K562 (cell line): ENCODE results near the gene ZSWIM8. TPM values are rescaled to one million over a fixed set of nuclear protein-coding genes. Genes with fewer than 3 reads are reported as not detected.

Source experiments
- ATAC-seq: fragments of 200-7000 bp; cut with Tn5 transposase; 3 replicates; pipeline ENCODE4 v1.9.1; 2020; ENCODE audit warnings: moderate library complexity
- BruUV-seq: library from RNA; stranded (reverse); fragments of 400-500 nt; replicated peaks from 2 replicates; lab custom pipeline; 2021; lab: Mats Ljungman, UMichigan
- CTCF ChIA-PET: fragments of 300-600 bp; formaldehyde crosslinking; extraction: SDS; loops from one replicate; lab custom pipeline; 2021; ENCODE audit warnings: low intra/inter-chr PET ratio; lab: Yijun Ruan, JAX
- POLR2A ChIA-PET: fragments of 300-600, 350-650 bp; sonication (Branson Sonifier 250); formaldehyde crosslinking; extraction: SDS; loops from one replicate; lab custom pipeline; 2021; ENCODE audit warnings: antibody characterized with exemption, inconsistent platforms; lab: Yijun Ruan, JAX
- DNase-seq, 4 experiments: peaks; one replicate each; pipeline versions ENCODE4 v3.0.0 to v3.0.0-alpha.2; 2011 to 2018; ENCODE audit warnings: low spot score in 3 of 4, mixed read lengths in 3 of 4; ENCODE audit errors: extremely low read depth in 1 of 4
- FAIRE-seq: peaks from 2 replicates; lab custom pipeline; 2011; peaks lifted over from hg19 to GRCh38; lab: Jason Lieb, UNC
- H2AFZ ChIP-seq: 2 replicates; pipeline ENCODE4 v1.6.0; 2011; ENCODE audit warnings: low read depth, low read length, control low read depth, inconsistent platforms
- H3K27ac ChIP-seq: fragments of 200-600 bp; 3 replicates; pipeline ENCODE4 v1.8.0; 2011; ENCODE audit warnings: low read depth, mild to moderate bottlenecking, control low read depth, inconsistent platforms, low read length, moderate library complexity, mixed read lengths; ENCODE audit errors: extremely low read depth
- H3K27me3 ChIP-seq, 2 experiments: fragments of 300-600 bp in 1 of 2; 2 replicates in 1 of 2; 3 replicates in 1 of 2; pipeline versions ENCODE4 v1.6.0 to v1.8.0; 2011; ENCODE audit warnings: inconsistent platforms in 2 of 2, low read length in 2 of 2, mild to moderate bottlenecking in 1 of 2, mixed read lengths in 1 of 2, moderate library complexity in 1 of 2; ENCODE audit not compliant: control insufficient read depth in 2 of 2, insufficient read depth in 2 of 2
- H3K36me3 ChIP-seq: fragments of 300-600 bp; 3 replicates; pipeline ENCODE4 v1.8.0; 2011; ENCODE audit warnings: mild to moderate bottlenecking, low read length, inconsistent platforms; ENCODE audit not compliant: control insufficient read depth, insufficient read depth
- H3K4me1 ChIP-seq, 2 experiments: fragments of 200-600 bp in 1 of 2; replicated peaks in 1 of 2; 2 replicates in 1 of 2; 3 replicates in 1 of 2; pipeline versions ENCODE4 v1.5.1 to v1.8.0; 2011; ENCODE audit warnings: inconsistent platforms in 2 of 2, low read length in 2 of 2, mild to moderate bottlenecking in 1 of 2, mixed read lengths in 1 of 2, moderate library complexity in 1 of 2; ENCODE audit not compliant: control insufficient read depth in 2 of 2, insufficient read depth in 2 of 2
- H3K4me2 ChIP-seq: 2 replicates; pipeline ENCODE4 v1.6.1; 2011; ENCODE audit warnings: low read length, control low read depth, inconsistent platforms, mixed read lengths; ENCODE audit not compliant: insufficient read depth
- H3K4me3 ChIP-seq: fragments of 200-600 bp; sonication (generic), shearing (Covaris generic); 2 replicates; pipeline ENCODE4 v1.5.1; 2016; ENCODE audit warnings: control low read depth, inconsistent platforms
- H3K79me2 ChIP-seq: fragments of 200-600 bp; 3 replicates; pipeline ENCODE4 v1.8.0; 2011; ENCODE audit warnings: low read length, inconsistent platforms; ENCODE audit not compliant: control insufficient read depth, insufficient read depth
- H3K9ac ChIP-seq, 2 experiments: 2 replicates each; pipeline versions ENCODE4 v1.6.0 to v1.6.1; 2011; ENCODE audit warnings: low read depth in 2 of 2, low read length in 2 of 2, control low read depth in 1 of 2, inconsistent platforms in 1 of 2, mild to moderate bottlenecking in 1 of 2, mixed read lengths in 1 of 2; ENCODE audit not compliant: insufficient read depth in 1 of 2
- H3K9me1 ChIP-seq: one replicate; pipeline ENCODE4 v1.6.0; 2011; ENCODE audit warnings: inconsistent platforms, mild to moderate bottlenecking, low read length, moderate library complexity; ENCODE audit not compliant: control insufficient read depth, insufficient read depth
- H3K9me3 ChIP-seq: replicated peaks from 2 replicates; pipeline ENCODE4 v1.5.1; 2011; ENCODE audit warnings: low read depth, low read length, inconsistent platforms; ENCODE audit not compliant: control insufficient read depth, insufficient read depth
- H4K20me1 ChIP-seq: replicated peaks from 2 replicates; pipeline ENCODE4 v1.6.1; 2011; ENCODE audit warnings: low read length, inconsistent platforms, mixed read lengths; ENCODE audit not compliant: control insufficient read depth, insufficient read depth
- BCOR ChIP-seq: fragments of 450-650 bp; IDR thresholded peaks from 2 replicates; pipeline ENCODE4 v1.6.1; 2016
- BRD9 ChIP-seq: fragments of 450-650 bp; IDR thresholded peaks from 2 replicates; pipeline ENCODE4 v1.6.1; 2018; ENCODE audit warnings: low read depth; ENCODE audit not compliant: partially characterized antibody
- CAMTA2 ChIP-seq: fragments of 250-450 bp; sonication (Bioruptor Pico); conservative IDR thresholded peaks from 2 replicates; pipeline ENCODE4 v1.5.1; 2022
- CBX1 ChIP-seq: sonication (generic); IDR thresholded peaks from 2 replicates; pipeline ENCODE4 v1.6.1; 2016; ENCODE audit warnings: antibody characterized with exemption, low read depth, mild to moderate bottlenecking
- CBX3 ChIP-seq, 2 experiments: IDR thresholded peaks; 1 replicate in 1 of 2; 2 replicates in 1 of 2; pipeline ENCODE4 v1.6.1; 2012; ENCODE audit warnings: inconsistent platforms in 2 of 2, low read length in 2 of 2, borderline replicate concordance in 1 of 2, control low read depth in 1 of 2
- CCAR2 ChIP-seq: fragments of 200-400 bp; formaldehyde crosslinking; IDR thresholded peaks from 2 replicates; pipeline ENCODE4 v1.6.1; 2017; ENCODE audit warnings: mild to moderate bottlenecking, low read depth, low read length
- CHD1 ChIP-seq: fragments of 200-600 bp; sonication (generic); IDR thresholded peaks from one replicate; pipeline ENCODE4 v1.6.1; 2012; ENCODE audit warnings: mild to moderate bottlenecking, moderate library complexity, low read length, inconsistent platforms
- DMBX1 ChIP-seq: fragments of 250-450 bp; sonication (Bioruptor Pico); IDR thresholded peaks from 2 replicates; pipeline ENCODE4 v1.8.0; 2022; ENCODE audit warnings: inconsistent platforms, mild to moderate bottlenecking, moderate library complexity, borderline replicate concordance
- ERF ChIP-seq: fragments of 450-650 bp; formaldehyde crosslinking; IDR thresholded peaks from 2 replicates; pipeline ENCODE4 v1.4.0; 2020; ENCODE audit warnings: mild to moderate bottlenecking, mixed read lengths
- ETS2 ChIP-seq: IDR thresholded peaks from 2 replicates; pipeline ENCODE4 v1.6.1; 2016; ENCODE audit warnings: borderline replicate concordance, missing genetic modification characterization, mild to moderate bottlenecking, moderate library complexity, missing compliant biosample characterization; ENCODE audit not compliant: poor library complexity, severe bottlenecking
- FOXA3 ChIP-seq, 2 experiments: fragments of 450-650 bp in 1 of 2; sonication (generic) in 1 of 2; formaldehyde crosslinking; IDR thresholded peaks in 1 of 2; conservative IDR thresholded peaks in 1 of 2; 2 replicates each; pipeline versions ENCODE4 v1.4.0 to v1.8.0; 2020 to 2022; ENCODE audit warnings: mild to moderate bottlenecking in 2 of 2, missing genetic modification reagents in 1 of 2
- HDAC6 ChIP-seq: IDR thresholded peaks from 2 replicates; pipeline ENCODE4 v1.6.1; 2012; ENCODE audit warnings: low read depth, mild to moderate bottlenecking, control low read depth, inconsistent platforms, low read length, moderate library complexity
- HDAC8 ChIP-seq: fragments of 450-650 bp; IDR thresholded peaks from 2 replicates; pipeline ENCODE4 v1.6.1; 2016; ENCODE audit warnings: mild to moderate bottlenecking, missing genetic modification characterization, moderate library complexity, missing compliant biosample characterization
- HNRNPK ChIP-seq: fragments of 200-400 bp; formaldehyde crosslinking; IDR thresholded peaks from one replicate; pipeline ENCODE4 v1.6.1; 2018; ENCODE audit warnings: mild to moderate bottlenecking, low read depth, low read length; ENCODE audit not compliant: poor library complexity, severe bottlenecking
- KLF1 ChIP-seq: fragments of 450-650 bp; IDR thresholded peaks from 2 replicates; pipeline ENCODE4 v1.6.1; 2016; ENCODE audit warnings: missing genetic modification characterization, missing compliant biosample characterization
- RBM25 ChIP-seq: fragments of 200-400 bp; formaldehyde crosslinking; IDR thresholded peaks from 2 replicates; pipeline ENCODE4 v1.6.1; 2018; ENCODE audit warnings: low read length, low read depth, moderate library complexity; ENCODE audit not compliant: severe bottlenecking
- SMARCA5 ChIP-seq: fragments of 450-650 bp; IDR thresholded peaks from 2 replicates; pipeline ENCODE4 v1.6.1; 2016
- SRSF9 ChIP-seq: fragments of 200-400 bp; formaldehyde crosslinking; IDR thresholded peaks from 2 replicates; pipeline ENCODE4 v1.6.1; 2017; ENCODE audit warnings: low read depth, low read length, borderline replicate concordance
- TCF3 ChIP-seq: sonication (generic); formaldehyde crosslinking; IDR thresholded peaks from 2 replicates; pipeline ENCODE4 v1.4.0; 2020; ENCODE audit warnings: mild to moderate bottlenecking, missing genetic modification reagents
- ZNF143 ChIP-seq: sonication (generic); formaldehyde crosslinking; IDR thresholded peaks from 2 replicates; pipeline ENCODE4 v1.9.0; 2022; ENCODE audit warnings: mild to moderate bottlenecking, missing genetic modification reagents
- ZNF239 ChIP-seq: fragments of 250-450 bp; sonication (Bioruptor Pico); IDR thresholded peaks from 2 replicates; pipeline ENCODE4 v1.4.0; 2020; ENCODE audit warnings: mild to moderate bottlenecking
- WGBS: fragments of 100-300 bp; shearing (Covaris generic); methylation state at CpG from one replicate; pipeline ENCODE4 v1.1.6; 2016; ENCODE audit warnings: low coverage, mixed read lengths; ENCODE audit not compliant: insufficient coverage; ENCODE audit errors: missing lambda C conversion rate; 5-methylcytosine and 5-hydroxymethylcytosine counted together
- in situ Hi-C: fragments of 300-500 bp; cut with MboI; formaldehyde crosslinking; loops from 4 replicates; pipeline ENCODE4 v1.15.0; 2018; ENCODE audit warnings: inconsistent platforms, mixed read lengths
- intact Hi-C: fragments of 100-400 bp; cut with micrococcal nuclease; formaldehyde crosslinking; loops from 2 replicates; pipeline ENCODE4 v1.14.2; 2022
- polyA plus RNA-seq, 8 experiments: library from polyadenylated mRNA; depleted of rRNA in 4 of 8; stranded (reverse) in 5 of 8; unstranded in 3 of 8; fragments of >200 nt; fragmentation: Nextera tagmentation in 2 of 8; fragmentation: Illumina TruSeq in 1 of 8; extraction: Ambion mirVana in 2 of 8; extraction: Trizol in 1 of 8; gene quantifications; 2 replicates each; pipeline versions ENCODE4 v1.2.1 to v1.2.3, GENCODE V29; 2011 to 2014; ENCODE audit warnings: inconsistent platforms in 1 of 8, missing spikeins in 1 of 8
- total RNA-seq, 7 experiments: library from RNA; depleted of rRNA in 6 of 7; stranded (reverse); fragments of >200 nt in 6 of 7; fragmentation: Illumina TruSeq in 2 of 7; extraction: Trizol in 2 of 7; gene quantifications; 2 replicates each; pipeline versions ENCODE4 v1.2.1 to v1.2.3, GENCODE V29; 2011 to 2021; ENCODE audit warnings: low replicate concordance in 1 of 7
- TF ChIP-seq, protein P1 (sequence below): sonication (generic); formaldehyde crosslinking; IDR thresholded peaks from 2 replicates; pipeline ENCODE4 v1.9.0; 2022; ENCODE audit warnings: mild to moderate bottlenecking, missing genetic modification reagents

Gene ZSWIM8
- total and polyA plus RNA-seq, 9 of the 15 experiments (the other 6 are each of a cell fraction or from before 2014, with no cell fraction given), result 5.6 to 47.8 (median 26.7) TPM

DNA sequence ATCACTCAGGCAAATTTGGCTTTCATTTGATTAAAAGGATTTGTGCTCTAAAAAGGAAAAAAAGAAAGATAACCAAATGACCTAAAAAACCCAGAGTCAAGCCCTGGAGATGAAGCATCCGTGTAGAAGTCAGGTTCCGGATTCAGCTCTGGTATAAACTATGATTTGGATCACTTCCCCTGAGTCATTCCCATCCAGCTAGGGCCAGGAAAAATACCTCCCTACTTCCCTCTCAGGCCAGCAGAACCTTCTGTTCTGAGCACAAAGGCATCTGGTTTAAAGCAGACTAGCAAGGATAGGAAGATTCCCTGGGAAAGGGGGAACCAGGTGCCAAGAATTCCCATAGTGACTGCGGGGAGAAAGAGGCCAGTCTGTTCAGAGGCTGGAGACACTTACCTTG is 51.7 kb downstream of the ZSWIM8 start:
- no peaks in the 10 kb centered on the region for H4K20me1 ChIP-seq
- no peak for DNase-seq

DNA sequence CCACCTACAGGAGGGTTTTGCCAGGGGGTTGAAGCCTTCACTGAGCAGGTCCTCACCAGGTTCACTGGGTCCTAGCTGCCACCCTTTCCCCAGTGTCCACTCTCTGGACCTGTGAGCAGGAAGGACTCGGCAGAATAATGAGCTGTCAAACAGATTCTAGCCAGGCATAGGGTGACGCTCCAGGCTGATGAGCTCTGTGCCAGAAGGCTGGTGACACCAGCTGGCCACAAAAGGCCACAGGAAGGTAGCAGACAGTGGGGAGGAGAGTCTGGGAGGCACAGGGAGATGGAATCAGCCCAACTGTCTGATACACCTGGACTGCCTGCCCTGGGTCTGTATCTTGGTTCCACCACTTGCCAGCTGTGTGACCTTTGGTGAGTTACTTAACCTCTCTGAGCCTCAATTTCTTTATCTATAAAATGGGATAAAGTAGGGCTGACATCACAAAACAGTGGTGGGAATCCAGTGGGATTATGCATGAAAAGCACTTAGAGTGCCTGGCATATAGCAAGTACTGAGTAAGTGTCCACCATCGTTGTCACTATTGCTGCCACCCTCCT is 52.7 kb downstream of the ZSWIM8 start:
- WGBS, result 90% methylated on average over 3 of the region's 3 CpGs
- no peak overlapping the region for H3K4me2 ChIP-seq
- ATAC-seq, result no peak
- no peaks in the 10 kb centered on the region for H3K9me3 ChIP-seq
- intact Hi-C loops (no loop called here), in situ Hi-C loops (no loop called here)
- no peak for DNase-seq
- ChIA-PET POLR2A (interaction anchor here (1.2 to 1.4 kb wide), 3 partner anchors 15 to 63 kb away, joined by 3 read pairs; no protein-coding TSS in a partner anchor), CTCF (no interaction called here)
- peaks cover 0 to 10% of the 10 kb centered on the region in 2 experiments; a peak in 1 of 5 replicates for H3K4me1 ChIP-seq
- no peak for FAIRE-seq
- H3K27me3 ChIP-seq, result no peaks in the 10 kb centered on the region
- H3K36me3 ChIP-seq, result peaks cover 56% of the 10 kb centered on the region; the same call in 2 of the 3 replicates
- no TSS peak for BruUV-seq
- no peaks in the 10 kb centered on the region for H3K9me1 ChIP-seq
- H3K27ac ChIP-seq, result no peak overlapping the region
- H3K9ac ChIP-seq, result no peak overlapping the region; a peak in 1 of 4 replicates
- H3K4me3 ChIP-seq, result no peak overlapping the region
- no peak overlapping the region for H2AFZ ChIP-seq
- H4K20me1 ChIP-seq, result no peaks in the 10 kb centered on the region
- no peaks in the 10 kb centered on the region for H3K79me2 ChIP-seq
- TF ChIP-seq ZNF143 (CRISPR knock-in tag) (peak; percentile 32; the same call in 1 of the 2 replicates), SMARCA5 (peak; percentile 90; the same call in 1 of the 2 replicates), CBX1 (peak; percentile 63; the same call in 1 of the 2 replicates), BRD9 (peak; percentile 53), CBX3 (IDR thresholded peaks at IDR 0.05; ENCODE audit: borderline replicate concordance in 1 of 2, low read length in 2 of 2) (0 out of 3 replicates have a peak, but pooled peaks of 1 of the 2 experiments have one; percentile 31), RBM25 (peak; percentile 97), ERF (CRISPR knock-in tag) (no peak), CCAR2 (no peak), KLF1 (no peak), FOXA3 (CRISPR knock-in tag; conservative IDR thresholded peaks at IDR 0.05 in 1 of 2, IDR thresholded peaks at IDR 0.05 in 1 of 2) (0 out of 4 replicates have a peak, but pooled peaks of 1 of the 2 experiments have one; percentile 18), DMBX1 (CRISPR knock-in tag) (no peak), BCOR (peak; percentile 97)
- TF ChIP-seq, protein P1, sequence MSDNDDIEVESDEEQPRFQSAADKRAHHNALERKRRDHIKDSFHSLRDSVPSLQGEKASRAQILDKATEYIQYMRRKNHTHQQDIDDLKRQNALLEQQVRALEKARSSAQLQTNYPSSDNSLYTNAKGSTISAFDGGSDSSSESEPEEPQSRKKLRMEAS (CRISPR knock-in tag), result peak; percentile 18; the same call in 1 of the 2 replicates

More for the DNA sequence above, 51.7 kb downstream of the ZSWIM8 start:
- no peak overlapping the region for H3K4me2 ChIP-seq
- H3K27me3 ChIP-seq, result no peaks in the 10 kb centered on the region
- H3K9ac ChIP-seq, result no peak overlapping the region
- in situ Hi-C loops, result no loop called here
- ATAC-seq (no peak), FAIRE-seq (no peak)
- 98% methylated on average over 3 of the region's 3 CpGs for WGBS
- no TSS peak for BruUV-seq
- peaks cover 47% of the 10 kb centered on the region; the same call in 2 of the 3 replicates for H3K36me3 ChIP-seq
- no peaks in the 10 kb centered on the region for H3K9me1 ChIP-seq
- no peaks in the 10 kb centered on the region for H3K79me2 ChIP-seq
- peaks cover 0 to 10% of the 10 kb centered on the region in 2 experiments; a peak in 1 of 5 replicates for H3K4me1 ChIP-seq
- intact Hi-C loops, result no loop called here
- ChIA-PET CTCF (no interaction called here), POLR2A (interaction anchor here (0.6 to 1.2 kb wide), 5 partner anchors 14 to 271 kb away, joined by 3 to 4 read pairs (median 3); no protein-coding TSS in a partner anchor)
- H3K4me3 ChIP-seq, result no peak overlapping the region
- TF ChIP-seq TCF3 (CRISPR knock-in tag) (no peak), CCAR2 (no peak), SRSF9 (no peak), HDAC6 (no peak), HNRNPK (no peak), ETS2 (no peak), HDAC8 (tag) (no peak), CAMTA2 (CRISPR knock-in tag) (no peak), ZNF239 (no peak), CHD1 (no peak)
- no peak overlapping the region for H3K27ac ChIP-seq
- H2AFZ ChIP-seq, result no peak overlapping the region
- H3K9me3 ChIP-seq, result no peaks in the 10 kb centered on the region
